B cell (primary cell): ENCODE data around the gene PTRH1. TPM values are rescaled to one million over a fixed set of nuclear protein-coding genes. Genes with fewer than 3 reads are reported as not detected.
A peak's percentile ranks its signal among the peaks of the same experiment; 100 is the strongest.

Experiments
- ATAC-seq: fragments of 200-7000 bp; cut with Tn5 transposase; one replicate; pipeline ENCODE4 v1.10.0; 2021; ENCODE audit warnings: low read depth, mild to moderate bottlenecking, moderate number of reproducible peaks, moderate library complexity
- CTCF ChIA-PET: fragments of 350-600 bp; sonication (Branson Sonifier 250); formaldehyde crosslinking; loops from one replicate; lab custom pipeline; 2021; ENCODE audit warnings: antibody characterized with exemption, inconsistent platforms; lab: Charles Lee
- POLR2A ChIA-PET: fragments of 350-600 bp; sonication (Branson Sonifier 250); formaldehyde crosslinking; loops from one replicate; lab custom pipeline; 2021; ENCODE audit warnings: antibody characterized with exemption; lab: Charles Lee
- DNase-seq: peaks from one replicate; pipeline ENCODE4 v3.0.0; 2013
- H2AFZ ChIP-seq: 2 replicates; pipeline ENCODE4 v1.6.1; 2012; ENCODE audit warnings: mild to moderate bottlenecking, low read depth, low read length; ENCODE audit not compliant: insufficient read depth, poor library complexity, severe bottlenecking
- H3K27ac ChIP-seq, 2 donors: 1 replicate in 1 of 2; 2 replicates in 1 of 2; pipeline ENCODE4 v1.5.1; 2012 to 2013; ENCODE audit warnings: low read length in 2 of 2, mild to moderate bottlenecking in 2 of 2, moderate library complexity in 1 of 2
- H3K27me3 ChIP-seq, 4 experiments: fragments of 200-600 bp in 1 of 4; sonication (generic) in 1 of 4; replicated peaks in 1 of 4; 1 replicate in 2 of 4; 2 replicates in 2 of 4; pipeline versions ENCODE4 v1.6.1 to v1.7.0; 2013 to 2016; ENCODE audit warnings: low read length in 3 of 4, mild to moderate bottlenecking in 2 of 4, mixed read lengths in 1 of 4, moderate library complexity in 1 of 4; ENCODE audit not compliant: insufficient read depth in 4 of 4, control insufficient read depth in 3 of 4; ENCODE audit errors: control extremely low read depth in 1 of 4
- H3K36me3 ChIP-seq, 2 experiments: replicated peaks in 1 of 2; 1 replicate in 1 of 2; 2 replicates in 1 of 2; pipeline versions ENCODE4 v1.6.1 to v1.7.1; 2013; ENCODE audit warnings: low read length in 1 of 2; ENCODE audit not compliant: insufficient read depth in 2 of 2, control insufficient read depth in 1 of 2; ENCODE audit errors: control extremely low read depth in 1 of 2, extremely low read depth in 1 of 2
- H3K4me1 ChIP-seq, 2 donors: fragments of 200-600 bp in 1 of 2; sonication (generic) in 1 of 2; 1 replicate in 1 of 2; 2 replicates in 1 of 2; pipeline versions ENCODE4 v1.5.1 to v1.6.1; 2013 to 2017; ENCODE audit warnings: low read length in 2 of 2; ENCODE audit not compliant: control insufficient read depth in 2 of 2, insufficient read depth in 2 of 2
- H3K4me2 ChIP-seq: replicated peaks from 2 replicates; pipeline ENCODE3; 2012; ENCODE audit warnings: mild to moderate bottlenecking, low read depth, low read length; ENCODE audit not compliant: poor library complexity, severe bottlenecking
- H3K4me3 ChIP-seq, 5 experiments: fragments of 200-600 bp in 1 of 5; sonication (generic) in 1 of 5; 1 replicate in 3 of 5; 2 replicates in 2 of 5; pipeline versions ENCODE4 v1.5.1 to v1.7.0; 2011 to 2016; ENCODE audit warnings: low read length in 4 of 5, mild to moderate bottlenecking in 4 of 5, low read depth in 2 of 5, control low read depth in 1 of 5, moderate library complexity in 1 of 5; ENCODE audit not compliant: insufficient read depth in 1 of 5; ENCODE audit errors: control extremely low read depth in 1 of 5, extremely low read depth in 1 of 5
- H3K79me2 ChIP-seq: fragments of 200-600 bp; sonication (generic); one replicate; pipeline ENCODE4 v1.6.0; 2016; ENCODE audit warnings: low read length; ENCODE audit not compliant: control insufficient read depth, insufficient read depth
- H3K9ac ChIP-seq: fragments of 200-600 bp; sonication (generic); 2 replicates; pipeline ENCODE4 v1.6.1; 2017; ENCODE audit warnings: mild to moderate bottlenecking, low read length, moderate library complexity
- H3K9me3 ChIP-seq, 3 donors: one replicate each; pipeline versions ENCODE4 v1.6.1 to v1.7.1; 2013; ENCODE audit warnings: low read length in 2 of 3; ENCODE audit not compliant: control insufficient read depth in 2 of 3, insufficient read depth in 1 of 3; ENCODE audit errors: control extremely low read depth in 1 of 3
- H4K20me1 ChIP-seq: 2 replicates; pipeline ENCODE4 v1.6.0; 2012; ENCODE audit warnings: mild to moderate bottlenecking, low read length; ENCODE audit not compliant: insufficient read depth, control insufficient read depth, poor library complexity, severe bottlenecking
- H3K27ac Mint-ChIP-seq: one replicate; pipeline ENCODE4 v1.8.0; 2021; ENCODE audit warnings: mixed read lengths
- H3K27me3 Mint-ChIP-seq: one replicate; pipeline ENCODE4 v1.8.0; 2021; ENCODE audit warnings: mixed read lengths
- H3K4me1 Mint-ChIP-seq: one replicate; pipeline ENCODE4 v1.8.0; 2021; ENCODE audit warnings: mixed read lengths
- H3K4me3 Mint-ChIP-seq: one replicate; pipeline ENCODE4 v1.8.0; 2021; ENCODE audit warnings: mixed read lengths
- H3K9me3 Mint-ChIP-seq: one replicate; pipeline ENCODE4 v1.8.0; 2022; ENCODE audit warnings: mixed read lengths; ENCODE audit not compliant: insufficient read depth
- EZH2 ChIP-seq: IDR thresholded peaks from 2 replicates; pipeline ENCODE4 v1.6.1; 2012; ENCODE audit warnings: borderline replicate concordance, low read depth, mild to moderate bottlenecking, moderate library complexity, low read length; ENCODE audit not compliant: insufficient read depth, poor library complexity, severe bottlenecking
- WGBS: methylation state at CpG from one replicate; pipeline ENCODE4 v1.1.5; 2013; ENCODE audit warnings: missing lambda C conversion rate; ENCODE audit not compliant: insufficient coverage; 5-methylcytosine and 5-hydroxymethylcytosine counted together
- intact Hi-C: fragments of 100-400 bp; cut with micrococcal nuclease; formaldehyde crosslinking; loops from one replicate; pipeline ENCODE4 v1.10.0; 2022
- polyA minus RNA-seq: library from RNA; depleted of rRNA, polyadenylated mRNA; stranded (reverse); fragments of >200 nt; gene quantifications from 2 replicates; pipeline ENCODE4 v1.2.3, GENCODE V29; 2012
- polyA plus RNA-seq: library from polyadenylated mRNA; depleted of rRNA; stranded (reverse); fragments of >200 nt; gene quantifications from 2 replicates; pipeline ENCODE4 v1.2.3, GENCODE V29; 2012
- total RNA-seq, 2 donors: library from RNA; stranded (reverse); fragments of 120-200 nt in 1 of 2; gene quantifications; 1 replicate in 1 of 2; 2 replicates in 1 of 2; pipeline versions ENCODE4 v1.2.3 to v1.2.4, GENCODE V29; 2013 to 2022
- TF ChIP-seq, protein P1 (sequence below): fragments of 200-600 bp; IDR thresholded peaks from one replicate; pipeline ENCODE4 v1.8.0; 2022; ENCODE audit warnings: antibody characterized with exemption, mild to moderate bottlenecking

Gene PTRH1, protein sequence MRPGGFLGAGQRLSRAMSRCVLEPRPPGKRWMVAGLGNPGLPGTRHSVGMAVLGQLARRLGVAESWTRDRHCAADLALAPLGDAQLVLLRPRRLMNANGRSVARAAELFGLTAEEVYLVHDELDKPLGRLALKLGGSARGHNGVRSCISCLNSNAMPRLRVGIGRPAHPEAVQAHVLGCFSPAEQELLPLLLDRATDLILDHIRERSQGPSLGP
- total RNA-seq (6.2 and 7.6 TPM in 2 replicates), polyA plus RNA-seq (2.0 and 6.3 TPM in 2 replicates), polyA minus RNA-seq (8.5 and 14.7 TPM in 2 replicates)
- 4.1 TPM for total RNA-seq (2013)

DNA sequence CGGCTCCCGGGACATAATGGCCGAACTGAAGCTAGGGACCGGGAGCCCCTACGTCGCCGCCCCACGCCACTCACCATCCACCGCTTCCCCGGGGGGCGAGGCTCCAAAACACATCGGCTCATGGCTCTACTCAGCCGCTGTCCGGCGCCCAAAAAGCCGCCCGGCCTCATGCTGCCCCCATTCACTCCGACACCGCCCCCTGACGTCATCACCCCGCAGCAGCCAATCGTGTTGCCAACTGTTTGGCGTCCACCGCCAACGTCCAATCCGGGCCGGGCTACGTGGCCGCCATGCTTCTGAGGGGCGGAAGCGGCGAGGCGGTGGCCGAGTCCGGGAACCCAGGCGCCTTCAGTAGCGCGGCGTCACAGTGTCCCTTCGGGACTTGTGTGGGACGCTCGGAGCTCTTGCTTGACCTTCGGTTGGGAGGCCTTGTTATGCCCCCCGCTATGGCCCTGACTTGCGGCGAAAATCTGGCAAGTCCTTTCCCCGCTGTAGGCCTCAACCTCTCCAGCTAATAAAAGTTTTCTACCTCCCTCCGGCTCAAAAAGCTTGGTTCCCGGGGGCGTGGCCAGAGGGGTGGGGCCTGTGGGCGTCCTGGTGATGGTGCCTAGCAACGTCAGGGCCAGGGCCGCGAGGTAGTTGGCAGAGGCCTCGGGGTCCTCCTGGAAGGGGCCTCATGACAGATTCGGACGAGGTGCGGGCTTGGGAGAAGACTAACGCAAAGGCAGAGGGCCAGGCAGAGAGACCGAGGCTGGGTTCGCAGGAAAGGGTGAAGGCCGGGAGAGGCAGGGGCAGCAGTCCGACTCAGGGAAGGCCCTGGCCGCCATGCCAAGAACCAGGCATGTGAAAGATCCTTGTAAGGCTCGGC, at the start of gene PTRH1, which contains the start of gene TTC16:
PTRH1 (minus strand) TSS at position 194 of the 868 bp plus-strand sequence; CDS start at position 170, 24 bp downstream.
TTC16 (plus strand) TSS at position 610 of the 868 bp plus-strand sequence; CDS start at position 677, 67 bp downstream.
- Histone ChIP-seq H3K27me3 (no peaks in the 10 kb centered on the region), H3K36me3 (no peaks in the 10 kb centered on the region), H3K9me3 (no peaks in the 10 kb centered on the region), H2AFZ (peak within 1 kb of the TSS; percentile 88), H3K4me2 (peak within 1 kb of the TSS; percentile 96), H3K27ac (peak within 1 kb of the TSS; percentile 35 to 81), H3K4me1 (peaks cover 9 to 16% of the 10 kb centered on the region in 2 donors), H3K9ac (peak within 1 kb of the TSS; percentile 77), H4K20me1 (no peaks in the 10 kb centered on the region), H3K79me2 (peaks cover 3% of the 10 kb centered on the region), H3K4me3 (peak within 1 kb of the TSS; percentile 16 to 90 (median 66))
- H3K4me1 Mint-ChIP-seq = peaks cover 26% of the 10 kb centered on the region
- POLR2A ChIA-PET = interaction anchor here (0.6 to 1.6 kb wide), 3 partner anchors 13 to 1467 kb away, joined by 3 to 8 read pairs (median 4); partner anchors contain the start of gene TOR2A
- CTCF ChIA-PET = interaction anchor here (0.7 to 2.9 kb wide), 6 partner anchors 19 to 206 kb away, joined by 3 to 26 read pairs (median 4); partner anchors contain the start of gene TOR2A
- 9% methylated on average over 63 of the region's 65 CpGs for WGBS
- TF ChIP-seq, protein P1, sequence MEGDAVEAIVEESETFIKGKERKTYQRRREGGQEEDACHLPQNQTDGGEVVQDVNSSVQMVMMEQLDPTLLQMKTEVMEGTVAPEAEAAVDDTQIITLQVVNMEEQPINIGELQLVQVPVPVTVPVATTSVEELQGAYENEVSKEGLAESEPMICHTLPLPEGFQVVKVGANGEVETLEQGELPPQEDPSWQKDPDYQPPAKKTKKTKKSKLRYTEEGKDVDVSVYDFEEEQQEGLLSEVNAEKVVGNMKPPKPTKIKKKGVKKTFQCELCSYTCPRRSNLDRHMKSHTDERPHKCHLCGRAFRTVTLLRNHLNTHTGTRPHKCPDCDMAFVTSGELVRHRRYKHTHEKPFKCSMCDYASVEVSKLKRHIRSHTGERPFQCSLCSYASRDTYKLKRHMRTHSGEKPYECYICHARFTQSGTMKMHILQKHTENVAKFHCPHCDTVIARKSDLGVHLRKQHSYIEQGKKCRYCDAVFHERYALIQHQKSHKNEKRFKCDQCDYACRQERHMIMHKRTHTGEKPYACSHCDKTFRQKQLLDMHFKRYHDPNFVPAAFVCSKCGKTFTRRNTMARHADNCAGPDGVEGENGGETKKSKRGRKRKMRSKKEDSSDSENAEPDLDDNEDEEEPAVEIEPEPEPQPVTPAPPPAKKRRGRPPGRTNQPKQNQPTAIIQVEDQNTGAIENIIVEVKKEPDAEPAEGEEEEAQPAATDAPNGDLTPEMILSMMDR = no peak
- no peak for TF ChIP-seq EZH2
- ATAC-seq (peak; percentile 95), DNase-seq (peak; percentile 98)
- intact Hi-C loops = loop anchor here (1.0 to 5.0 kb wide), 10 partner anchors 16 to 1167 kb away; partner anchors contain the start of genes FPGS, KYAT1, LRRC8A and LRSAM1
- no peaks in the 10 kb centered on the region for H3K27me3 Mint-ChIP-seq
- H3K4me3 Mint-ChIP-seq = peak within 1 kb of the TSS; percentile 97
- H3K27ac Mint-ChIP-seq = peak within 1 kb of the TSS; percentile 90
- no peaks in the 10 kb centered on the region for H3K9me3 Mint-ChIP-seq
